DMS153 treated with DMSO at 0.1 percent for 48 hours (cell line): ENCODE results near the gene TYW1B.
"Not testable (repeated sequence)": the region's sequence is repeated elsewhere in the genome, so short reads cannot be mapped to it uniquely, and the experiment has no call there.

Source experiments
- DNase-seq: peaks from one replicate; lab custom pipeline; 2025; ENCODE audit not compliant: unreplicated experiment; lab: John Stamatoyannopoulos, UW

TYW1B gene

GRCh38 chr7:72816370-72817157, 11.4 kb downstream of the TYW1B start:
- DNase-seq = not testable (repeated sequence)

GRCh38 chr7:72810437-72810836, 17.6 kb downstream of the TYW1B start:
- not testable (repeated sequence) for DNase-seq

GRCh38 chr7:72808511-72808910, 19.5 kb downstream of the TYW1B start:
- DNase-seq = not testable (repeated sequence)

- DNase-seq = not testable (repeated sequence)
Observed at GRCh38 chr7:72806851-72807250, 21.1 kb downstream of the TYW1B start.

- no peak for DNase-seq
Observed at GRCh38 chr7:72805526-72806494, 22.2 kb downstream of the TYW1B start.

GRCh38 chr7:72803778-72804177, 24.2 kb downstream of the TYW1B start:
- DNase-seq = not testable (repeated sequence)

GRCh38 chr7:72801564-72801963, 26.4 kb downstream of the TYW1B start:
- DNase-seq = not testable (repeated sequence)

GRCh38 chr7:72795401-72795800, 32.6 kb downstream of the TYW1B start:
- DNase-seq = not testable (repeated sequence)

GRCh38 chr7:72793791-72794190, 34.2 kb downstream of the TYW1B start:
- DNase-seq = no peak

- not testable (repeated sequence) for DNase-seq
Observed at GRCh38 chr7:72790698-72791060, 37.3 kb downstream of the TYW1B start.

- DNase-seq = not testable (repeated sequence)
Observed at GRCh38 chr7:72790048-72790697, 37.8 kb downstream of the TYW1B start.

- no peak for DNase-seq
Observed at GRCh38 chr7:72785166-72785955, 42.6 kb downstream of the TYW1B start.

GRCh38 chr7:72783601-72784370, 44.2 kb downstream of the TYW1B start:
- DNase-seq = not testable (repeated sequence)

GRCh38 chr7:72781631-72782030, 46.4 kb downstream of the TYW1B start:
- no peak for DNase-seq

- DNase-seq = no peak
Observed at GRCh38 chr7:72781161-72781560, 46.8 kb downstream of the TYW1B start.

GRCh38 chr7:72780289-72780894, 47.6 kb downstream of the TYW1B start:
- DNase-seq = not testable (repeated sequence)

- DNase-seq = not testable (repeated sequence)
Observed at GRCh38 chr7:72777167-72777566, 50.8 kb downstream of the TYW1B start.

- DNase-seq = not testable (repeated sequence)
Observed at GRCh38 chr7:72772627-72773026, 55.4 kb downstream of the TYW1B start.

GRCh38 chr7:72766994-72767393, 61.0 kb downstream of the TYW1B start:
- not testable (repeated sequence) for DNase-seq
